Bone marrow (tissue), 2 donors: Measurements from ENCODE around the gene HOXC11.

ENCODE experiments used
- DNase-seq, 2 donors: peaks; one replicate each; lab custom pipeline; 2025; lab: John Stamatoyannopoulos, UW

The HOXC11 gene

GRCh38 chr12:53942467-53942997, 30.4 kb upstream of the HOXC11 start:
- DNase-seq = no peak

GRCh38 chr12:53944209-53944608, 28.7 kb upstream of the HOXC11 start:
- DNase-seq = no peak

- no peak for DNase-seq
Measured at GRCh38 chr12:53944907-53945847, 27.7 kb upstream of the HOXC11 start.

GRCh38 chr12:53947743-53948142, 25.2 kb upstream of the HOXC11 start:
- DNase-seq = no peak

- DNase-seq = no peak
Measured at GRCh38 chr12:53948650-53949593, 24.0 kb upstream of the HOXC11 start.

GRCh38 chr12:53949631-53950436, 23.1 kb upstream of the HOXC11 start:
- no peak for DNase-seq

- no peak for DNase-seq
Measured at GRCh38 chr12:53950437-53950773, 22.5 kb upstream of the HOXC11 start.

- no peak for DNase-seq
Measured at GRCh38 chr12:53950789-53951576, 21.9 kb upstream of the HOXC11 start.

- no peak for DNase-seq
Measured at GRCh38 chr12:53951577-53952334, 21.2 kb upstream of the HOXC11 start.

- DNase-seq = no peak
Measured at GRCh38 chr12:53952335-53952694, 20.6 kb upstream of the HOXC11 start.

GRCh38 chr12:53952871-53953734, 19.8 kb upstream of the HOXC11 start:
- DNase-seq = no peak

GRCh38 chr12:53953831-53954693, 18.9 kb upstream of the HOXC11 start:
- no peak for DNase-seq

- DNase-seq = no peak
Measured at GRCh38 chr12:53954694-53955035, 18.3 kb upstream of the HOXC11 start, which contains the start of gene HOXC12. Gene HOXC12 (plus strand): TSS chr12:53954903. CDS start chr12:53954930, 27 bp downstream.

- no peak for DNase-seq
Measured at GRCh38 chr12:53955036-53955775, 17.7 kb upstream of the HOXC11 start.

GRCh38 chr12:53955776-53956250, 17.1 kb upstream of the HOXC11 start:
- DNase-seq = no peak

- no peak for DNase-seq
Measured at GRCh38 chr12:53956251-53956887, 16.6 kb upstream of the HOXC11 start.
